DOHH2 (cell line): ENCODE data around the gene SYK.

ENCODE experiments used
- EZH2phosphoT487 ChIP-seq: fragments of 200-600 bp; sonication (generic); IDR thresholded peaks from 2 replicates; pipeline ENCODE4 v1.6.1; 2017; ENCODE audit warnings: borderline replicate concordance, mild to moderate bottlenecking, antibody characterized with exemption, low read length, moderate library complexity, mixed read lengths
- TF ChIP-seq, protein P1 (sequence below): fragments of 200-600 bp; sonication (generic); IDR thresholded peaks from one replicate; pipeline ENCODE4 v1.5.1; 2014; ENCODE audit warnings: antibody characterized with exemption, mild to moderate bottlenecking, low read depth, low read length; ENCODE audit not compliant: poor library complexity, severe bottlenecking

DNA sequence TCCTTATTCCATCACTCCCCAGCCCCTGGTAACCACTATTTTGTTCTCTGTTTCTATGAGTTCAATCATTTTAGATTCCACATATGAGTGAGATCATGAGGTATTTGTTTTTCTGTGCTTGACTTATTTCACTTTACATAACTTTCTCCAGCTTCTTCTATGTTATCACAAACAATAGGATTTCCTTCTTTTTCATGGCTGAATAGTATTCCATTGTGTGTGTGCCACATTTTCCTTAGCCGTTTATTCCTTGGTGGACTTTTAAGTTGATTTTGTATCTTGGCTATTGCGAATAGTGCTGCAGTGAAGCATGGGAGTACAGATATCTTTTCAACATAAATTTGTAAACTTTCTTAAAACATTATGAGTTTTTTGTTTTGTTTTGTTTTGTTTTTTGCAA, 15.1 kb downstream of the SYK start:
- TF ChIP-seq, protein P1, sequence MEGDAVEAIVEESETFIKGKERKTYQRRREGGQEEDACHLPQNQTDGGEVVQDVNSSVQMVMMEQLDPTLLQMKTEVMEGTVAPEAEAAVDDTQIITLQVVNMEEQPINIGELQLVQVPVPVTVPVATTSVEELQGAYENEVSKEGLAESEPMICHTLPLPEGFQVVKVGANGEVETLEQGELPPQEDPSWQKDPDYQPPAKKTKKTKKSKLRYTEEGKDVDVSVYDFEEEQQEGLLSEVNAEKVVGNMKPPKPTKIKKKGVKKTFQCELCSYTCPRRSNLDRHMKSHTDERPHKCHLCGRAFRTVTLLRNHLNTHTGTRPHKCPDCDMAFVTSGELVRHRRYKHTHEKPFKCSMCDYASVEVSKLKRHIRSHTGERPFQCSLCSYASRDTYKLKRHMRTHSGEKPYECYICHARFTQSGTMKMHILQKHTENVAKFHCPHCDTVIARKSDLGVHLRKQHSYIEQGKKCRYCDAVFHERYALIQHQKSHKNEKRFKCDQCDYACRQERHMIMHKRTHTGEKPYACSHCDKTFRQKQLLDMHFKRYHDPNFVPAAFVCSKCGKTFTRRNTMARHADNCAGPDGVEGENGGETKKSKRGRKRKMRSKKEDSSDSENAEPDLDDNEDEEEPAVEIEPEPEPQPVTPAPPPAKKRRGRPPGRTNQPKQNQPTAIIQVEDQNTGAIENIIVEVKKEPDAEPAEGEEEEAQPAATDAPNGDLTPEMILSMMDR, result no peak
- TF ChIP-seq EZH2phosphoT487, result no peak
